Activated CD8-positive, alpha-beta memory T cell treated with anti-CD3 and anti-CD28 coated beads, Interleukin-2, amount 50 U/mL, for 4 hours (primary cell): ENCODE measurements around the gene CHCHD3.
"Not testable (repeated sequence)": the region's sequence is repeated elsewhere in the genome, so short reads cannot be mapped to it uniquely, and the experiment has no call there.

Source experiments
- DNase-seq: peaks from one replicate; pipeline ENCODE4 v3.0.0-alpha.2; 2020

CHCHD3 gene

GRCh38 chr7:133040178-133040577, 41.7 kb downstream of the CHCHD3 start:
- DNase-seq = no peak

GRCh38 chr7:133039614-133040013, 42.3 kb downstream of the CHCHD3 start:
- DNase-seq = no peak

- no peak for DNase-seq
Measured at GRCh38 chr7:133036289-133036688, 45.6 kb downstream of the CHCHD3 start.

GRCh38 chr7:133035240-133035639, 46.6 kb downstream of the CHCHD3 start:
- not testable (repeated sequence) for DNase-seq

- no peak for DNase-seq
Measured at GRCh38 chr7:133030346-133030745, 51.5 kb downstream of the CHCHD3 start.

- DNase-seq = no peak
Measured at GRCh38 chr7:133029463-133029862, 52.4 kb downstream of the CHCHD3 start.

GRCh38 chr7:133027397-133027796, 54.5 kb downstream of the CHCHD3 start:
- DNase-seq = no peak

GRCh38 chr7:133026210-133026859, 55.6 kb downstream of the CHCHD3 start:
- no peak for DNase-seq

- DNase-seq = no peak
Measured at GRCh38 chr7:133025056-133025455, 56.8 kb downstream of the CHCHD3 start.

- DNase-seq = no peak
Measured at GRCh38 chr7:133024596-133024995, 57.3 kb downstream of the CHCHD3 start.

GRCh38 chr7:133023370-133024071, 58.4 kb downstream of the CHCHD3 start:
- no peak for DNase-seq

- no peak for DNase-seq
Measured at GRCh38 chr7:133022661-133023060, 59.2 kb downstream of the CHCHD3 start.

- no peak for DNase-seq
Measured at GRCh38 chr7:133021196-133021595, 60.7 kb downstream of the CHCHD3 start.

GRCh38 chr7:133020496-133020895, 61.4 kb downstream of the CHCHD3 start:
- no peak for DNase-seq

GRCh38 chr7:133019590-133019989, 62.3 kb downstream of the CHCHD3 start:
- DNase-seq = no peak

GRCh38 chr7:133016604-133017003, 65.3 kb downstream of the CHCHD3 start:
- no peak for DNase-seq

- DNase-seq = no peak
Measured at GRCh38 chr7:133015888-133016287, 66.0 kb downstream of the CHCHD3 start.

- DNase-seq = no peak
Measured at GRCh38 chr7:133011746-133012145, 70.1 kb downstream of the CHCHD3 start.

- no peak for DNase-seq
Measured at GRCh38 chr7:133009426-133010252, 72.3 kb downstream of the CHCHD3 start.

- no peak for DNase-seq
Measured at GRCh38 chr7:133007961-133008360, 73.9 kb downstream of the CHCHD3 start.

- no peak for DNase-seq
Measured at GRCh38 chr7:133003052-133003910, 78.6 kb downstream of the CHCHD3 start.

GRCh38 chr7:133001727-133002126, 80.2 kb downstream of the CHCHD3 start:
- no peak for DNase-seq

- no peak for DNase-seq
Measured at GRCh38 chr7:132999845-133000244, 82.0 kb downstream of the CHCHD3 start.
